ENCODE results near the gene CHCHD6.
A peak's percentile ranks its signal among the peaks of the same experiment; 100 is the strongest.

Gene CHCHD6

DNA sequence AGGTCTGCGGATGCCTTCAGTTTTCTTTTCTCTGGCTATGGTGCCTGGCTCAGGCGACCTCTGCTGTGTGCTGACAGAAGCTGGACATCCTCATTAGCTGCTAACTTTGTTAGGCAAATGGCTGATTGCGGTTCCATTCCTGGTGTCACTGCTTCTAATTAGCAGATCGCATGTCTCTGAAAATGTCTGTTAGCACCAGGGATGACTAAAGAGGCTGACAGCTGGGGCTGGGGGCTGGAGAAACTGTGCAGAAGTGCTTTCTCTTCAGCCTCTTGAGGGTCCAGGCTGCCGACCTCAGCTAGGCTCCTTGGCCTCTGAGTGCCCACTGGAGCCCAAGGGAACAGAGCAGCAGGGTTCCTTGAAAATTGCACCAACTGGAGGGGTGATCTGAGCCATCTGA is 39.3 kb downstream of the CHCHD6 start:
- DNase-seq (ENCODE audit: low spot score): no peak

DNA sequence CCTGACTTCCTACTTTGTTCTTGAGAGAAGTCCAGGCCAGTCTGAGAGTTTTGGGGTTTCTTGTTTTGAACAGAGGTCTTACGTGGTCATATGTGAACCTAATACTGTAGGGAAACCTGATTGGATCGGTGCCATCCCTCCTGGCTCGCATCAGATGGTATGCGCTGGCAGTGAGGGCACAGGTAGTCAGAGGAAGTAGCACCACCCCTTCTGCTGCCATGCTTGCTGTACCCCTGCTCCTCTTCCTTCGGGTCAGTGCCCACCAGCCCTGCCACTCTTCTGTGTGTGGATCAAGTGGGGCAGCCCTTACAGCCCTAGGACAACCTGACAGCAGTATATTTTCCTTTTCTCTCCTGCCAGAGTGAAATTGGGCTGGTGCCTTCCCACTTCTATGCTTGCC is 39.7 kb downstream of the CHCHD6 start:
- DNase-seq (ENCODE audit: low spot score): no peak

DNA sequence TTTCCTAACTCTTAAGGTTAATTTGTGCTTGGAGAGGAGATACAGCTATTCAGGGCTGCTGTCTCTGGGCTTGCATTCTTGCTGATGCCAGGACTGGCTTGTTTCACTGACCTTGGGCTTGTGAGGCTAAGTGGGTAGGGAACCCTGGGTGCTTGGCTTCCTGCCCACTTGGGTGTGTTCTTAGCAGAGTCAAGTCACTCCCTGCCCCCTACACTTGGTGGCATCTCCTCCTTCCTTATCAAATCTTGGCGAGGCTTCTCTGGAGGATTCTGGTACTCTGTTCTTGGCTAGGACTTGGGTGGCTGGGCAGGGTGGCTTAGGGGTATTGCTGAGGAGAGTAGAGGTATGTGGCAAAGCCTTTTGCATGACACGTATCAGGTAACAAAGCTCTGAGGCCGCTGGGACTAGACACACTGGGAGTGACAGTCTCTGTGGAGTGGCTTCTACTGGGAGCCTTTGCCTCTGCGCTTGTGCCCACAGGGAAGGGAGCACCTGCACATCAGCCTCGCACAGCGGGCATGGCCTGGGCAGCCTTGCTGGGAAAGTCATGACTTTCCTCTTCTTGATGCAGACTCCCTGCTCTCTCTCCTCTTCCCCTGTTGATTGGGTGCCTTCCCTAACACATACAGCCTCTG is 41.8 kb downstream of the CHCHD6 start:
- DNase-seq (ENCODE audit: low spot score): no peak

DNA sequence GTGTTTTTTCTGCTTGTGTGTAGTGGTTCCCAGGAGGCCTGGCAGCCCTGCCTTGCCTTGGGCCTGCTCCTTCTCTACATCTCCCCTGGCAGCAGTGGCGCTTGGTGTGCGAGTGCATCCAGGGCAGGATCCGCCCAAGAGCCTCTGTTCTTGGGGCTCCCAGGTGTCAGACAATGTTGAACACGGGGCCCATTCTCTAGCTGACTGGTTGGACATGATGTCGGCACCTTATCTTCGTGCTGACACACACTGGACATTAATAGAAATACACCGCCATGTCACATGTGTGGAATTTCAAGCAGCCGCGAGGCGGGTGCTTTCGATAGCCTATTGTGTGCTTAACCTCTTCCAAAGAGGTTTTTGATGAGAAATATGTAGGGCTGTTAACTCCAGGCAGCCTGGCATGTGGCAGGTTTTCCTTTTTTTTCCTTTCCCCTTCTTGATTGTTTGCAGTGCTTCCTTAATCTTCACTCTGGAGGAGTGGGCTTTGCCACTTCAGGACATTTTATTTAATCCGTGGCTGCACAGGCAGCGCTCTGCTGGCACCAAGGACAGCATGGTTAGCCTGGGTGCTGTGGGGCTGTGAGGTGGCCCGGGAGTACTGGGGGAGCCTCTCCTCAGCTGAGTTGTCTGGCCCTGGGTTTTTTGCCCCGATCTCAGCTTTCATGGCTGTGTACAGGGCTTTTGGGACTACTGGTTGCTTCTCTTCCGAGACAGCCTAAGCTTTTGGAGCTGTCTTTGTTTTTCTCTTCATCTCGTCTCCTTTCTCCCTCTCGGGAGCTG is 42.5 kb downstream of the CHCHD6 start:
- no peak for DNase-seq (ENCODE audit: low spot score)

DNA sequence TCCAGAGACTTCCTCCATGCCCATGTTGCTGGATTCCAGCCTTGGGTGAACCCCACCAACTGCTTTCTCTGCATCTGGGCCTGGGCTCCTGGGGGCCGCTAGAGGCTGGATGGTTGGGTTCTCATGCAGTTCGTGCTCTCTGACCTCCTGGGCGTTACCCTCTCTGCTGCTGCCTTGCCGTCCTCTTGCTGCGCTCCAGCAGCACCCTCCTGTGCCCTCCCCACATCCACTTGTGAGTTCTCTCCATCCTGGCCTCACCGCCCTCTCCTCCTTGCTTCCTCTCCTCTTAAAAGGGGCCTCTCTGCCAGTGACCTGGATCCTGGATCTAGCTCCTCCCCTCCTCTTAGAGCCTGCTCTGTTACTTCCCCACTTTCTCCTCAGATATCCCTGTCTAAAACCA is 43.7 kb downstream of the CHCHD6 start:
- no peak for DNase-seq (ENCODE audit: low spot score)

DNA sequence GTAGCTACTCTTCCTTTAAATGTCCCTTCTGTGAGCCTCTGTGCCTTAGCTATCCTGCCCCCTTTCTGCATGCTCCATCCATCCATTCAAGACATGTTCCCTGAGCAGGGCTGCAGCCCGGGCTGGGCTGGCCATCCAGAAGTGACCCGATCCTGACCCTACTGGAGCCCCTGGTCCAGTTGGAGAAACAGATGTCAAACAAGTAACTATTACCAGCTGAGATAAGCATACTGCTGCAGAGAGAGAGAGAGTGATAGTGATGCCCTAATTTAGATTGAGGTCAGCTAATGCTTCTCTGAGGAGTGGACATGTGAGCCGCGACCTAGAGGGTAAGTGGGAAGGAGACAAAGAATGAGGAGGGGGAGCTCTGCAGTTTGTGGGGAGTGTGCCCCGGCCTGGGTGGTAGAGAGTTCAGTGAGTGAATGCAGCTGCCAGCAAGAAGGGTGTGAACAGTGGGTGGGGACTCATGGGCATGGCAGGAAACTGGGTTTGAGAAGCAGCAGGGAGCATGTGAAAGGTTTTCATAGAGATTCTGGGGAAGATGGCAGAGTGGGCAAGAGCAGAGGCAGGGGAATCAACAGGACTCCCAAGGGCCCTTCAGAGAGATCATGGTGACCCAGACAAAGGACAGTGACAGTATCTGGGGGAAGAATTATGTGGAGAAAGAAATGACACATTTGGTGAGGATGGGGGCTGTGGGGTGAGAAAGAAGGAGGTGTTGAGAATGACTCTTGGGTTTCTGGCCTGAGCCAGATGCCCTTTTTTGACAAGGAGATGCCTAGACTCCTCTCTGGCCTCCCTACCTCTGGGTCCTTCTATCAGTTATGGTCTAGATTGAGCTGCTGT is 44.9 kb downstream of the CHCHD6 start:
- no peak for DNase-seq (ENCODE audit: low spot score)

DNA sequence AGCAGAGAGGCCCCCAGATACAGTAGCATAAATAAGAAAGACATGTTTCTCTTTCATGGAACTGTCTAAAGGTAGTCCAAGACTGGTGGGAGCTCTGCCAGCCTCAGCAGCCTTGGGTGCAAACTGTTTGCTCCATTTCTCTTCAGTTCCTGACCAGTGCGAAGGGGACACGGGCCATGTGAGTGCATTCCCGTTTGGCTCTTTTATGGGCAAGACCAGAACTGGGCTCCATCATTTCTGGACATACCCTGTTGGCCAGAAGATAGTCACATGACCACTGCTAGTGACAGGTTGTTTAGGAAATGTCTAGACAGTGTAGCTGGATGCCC is 45.5 kb downstream of the CHCHD6 start:
- no peak for DNase-seq (ENCODE audit: low spot score)

DNA sequence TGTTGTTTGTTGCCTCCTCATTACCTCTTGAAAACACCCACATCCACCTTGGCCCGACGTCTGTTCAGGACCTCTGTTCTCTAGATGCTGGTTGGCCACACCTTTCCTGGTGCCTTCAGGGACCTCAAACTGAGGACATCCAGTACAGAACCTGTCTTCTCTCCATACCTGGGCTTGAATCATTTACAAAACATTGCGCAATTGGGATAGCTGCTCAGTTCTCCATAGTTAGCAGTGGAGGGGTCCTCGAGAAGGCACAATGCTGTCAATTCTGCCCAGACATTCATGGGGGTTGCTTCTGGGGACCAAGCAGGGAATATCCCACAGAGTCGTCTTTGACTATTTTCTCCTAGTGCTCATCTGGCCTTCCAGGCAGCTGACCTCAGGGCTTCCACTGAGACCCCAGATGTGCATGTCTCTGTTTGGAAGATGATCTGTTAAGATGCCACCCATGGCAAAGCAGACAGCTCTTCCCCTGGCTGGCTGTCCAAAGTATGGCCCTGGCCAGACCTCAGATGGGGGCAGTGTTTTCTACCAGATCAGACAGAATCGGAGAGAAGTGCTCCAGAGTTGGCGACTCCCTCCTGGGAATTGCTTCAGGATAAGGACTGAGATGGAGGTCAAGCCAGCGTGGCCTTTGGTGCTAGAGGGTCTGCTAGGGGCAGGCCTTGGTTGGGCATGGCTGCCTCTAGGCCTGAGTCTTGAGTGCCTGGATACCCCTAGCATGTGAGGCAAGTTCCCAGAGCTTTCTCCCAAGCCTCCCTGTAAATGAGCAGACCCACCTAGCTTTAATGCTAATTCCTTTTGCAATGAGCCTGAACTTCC is 46.1 kb downstream of the CHCHD6 start:
- no peak for DNase-seq (ENCODE audit: low spot score)

DNA sequence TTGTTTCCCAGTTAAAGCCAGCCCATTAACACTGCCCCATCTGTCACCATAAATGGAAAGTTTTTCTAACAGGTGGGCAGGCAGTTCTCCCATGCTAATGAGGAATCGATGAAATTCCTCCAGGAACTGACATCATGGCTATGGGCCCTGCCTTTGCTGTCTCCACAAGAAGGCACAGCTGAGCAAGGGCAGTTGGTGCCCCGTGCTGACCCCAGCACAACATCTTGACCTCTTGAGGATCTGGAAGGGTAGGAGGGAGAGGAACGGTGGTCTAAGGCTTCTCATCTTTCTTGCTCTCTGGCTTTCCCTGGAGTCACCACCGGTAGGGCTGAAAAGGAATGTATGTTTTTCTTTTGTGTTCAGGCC is 46.7 kb downstream of the CHCHD6 start:
- DNase-seq (ENCODE audit: low spot score): no peak

DNA sequence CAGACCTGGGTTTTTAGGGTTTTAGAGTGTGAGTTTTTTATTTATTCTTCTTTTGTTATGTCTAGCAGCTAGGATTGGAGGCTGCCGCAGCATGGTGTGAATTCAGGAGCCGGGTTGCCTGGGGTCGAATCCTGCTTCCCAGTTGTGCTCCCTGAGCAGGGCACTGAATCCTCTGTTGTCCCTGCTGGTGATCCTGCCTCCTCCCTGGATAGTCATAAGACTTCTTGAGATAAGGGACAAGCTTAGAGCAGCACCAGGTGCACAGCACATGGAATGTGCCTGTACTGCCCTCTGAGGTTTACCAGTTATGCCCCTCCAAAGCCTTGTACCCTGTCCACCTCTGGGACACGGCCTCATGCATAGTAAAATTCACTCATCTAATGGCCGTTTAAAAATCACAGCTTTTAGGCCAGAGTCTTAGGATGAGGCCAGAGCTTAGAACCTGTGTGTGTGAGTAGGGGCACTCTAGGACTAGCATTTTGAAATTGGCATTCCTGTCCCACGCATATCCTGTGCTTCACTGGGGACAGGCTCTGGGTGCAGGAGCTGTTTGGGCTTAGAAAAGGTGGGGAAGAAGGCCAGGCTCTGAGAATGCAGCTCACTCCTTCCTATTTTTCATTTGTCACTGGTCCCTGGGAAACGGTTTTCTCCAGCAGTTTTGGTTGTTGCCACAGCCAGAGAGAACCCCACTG is 47.7 kb downstream of the CHCHD6 start:
- no peak for DNase-seq (ENCODE audit: low spot score)

DNA sequence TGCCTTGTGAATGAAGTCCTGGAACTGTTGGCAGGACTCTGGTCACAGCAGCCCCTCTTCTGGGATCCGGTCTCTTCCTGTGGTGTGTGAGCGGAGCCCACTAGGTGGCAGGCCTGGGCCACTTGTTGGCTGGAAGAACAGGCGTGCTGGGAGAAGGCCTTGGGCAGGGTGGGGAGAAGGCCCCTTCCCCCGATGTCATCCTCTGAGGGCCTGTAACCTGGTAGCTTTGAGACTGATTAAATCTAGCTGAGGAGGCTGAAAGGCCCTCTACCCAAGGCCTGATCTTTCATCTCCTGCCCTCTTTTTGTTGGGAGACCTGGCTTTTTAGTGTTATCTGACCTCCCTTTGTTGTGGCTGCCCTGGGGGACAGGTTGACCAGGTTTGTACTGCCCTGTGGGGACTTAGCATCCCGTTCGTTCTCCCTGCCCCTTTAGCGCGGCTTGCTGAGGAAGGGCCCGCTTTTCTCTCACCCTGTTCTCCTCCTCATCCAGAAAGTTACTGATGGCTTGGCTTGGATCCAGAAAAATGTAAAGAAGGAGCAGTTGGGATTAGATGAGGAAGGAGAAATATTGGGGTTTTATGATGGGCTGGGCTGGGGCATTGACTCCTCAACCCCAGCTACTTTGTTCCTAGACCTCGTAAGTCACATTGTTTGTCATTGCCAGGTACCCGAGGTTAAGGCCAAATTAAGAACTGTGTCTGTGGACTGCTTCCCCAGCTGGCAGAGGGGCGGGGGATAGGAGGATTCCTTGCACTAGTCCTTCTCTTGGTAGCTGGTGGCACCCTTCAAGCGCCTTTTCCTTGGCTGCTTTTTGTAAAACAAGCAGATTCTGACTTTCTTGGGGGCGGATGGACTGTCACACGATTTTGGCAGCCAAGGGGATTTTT is 48.5 kb downstream of the CHCHD6 start:
- peak; percentile 79 for DNase-seq (ENCODE audit: low spot score)

DNA sequence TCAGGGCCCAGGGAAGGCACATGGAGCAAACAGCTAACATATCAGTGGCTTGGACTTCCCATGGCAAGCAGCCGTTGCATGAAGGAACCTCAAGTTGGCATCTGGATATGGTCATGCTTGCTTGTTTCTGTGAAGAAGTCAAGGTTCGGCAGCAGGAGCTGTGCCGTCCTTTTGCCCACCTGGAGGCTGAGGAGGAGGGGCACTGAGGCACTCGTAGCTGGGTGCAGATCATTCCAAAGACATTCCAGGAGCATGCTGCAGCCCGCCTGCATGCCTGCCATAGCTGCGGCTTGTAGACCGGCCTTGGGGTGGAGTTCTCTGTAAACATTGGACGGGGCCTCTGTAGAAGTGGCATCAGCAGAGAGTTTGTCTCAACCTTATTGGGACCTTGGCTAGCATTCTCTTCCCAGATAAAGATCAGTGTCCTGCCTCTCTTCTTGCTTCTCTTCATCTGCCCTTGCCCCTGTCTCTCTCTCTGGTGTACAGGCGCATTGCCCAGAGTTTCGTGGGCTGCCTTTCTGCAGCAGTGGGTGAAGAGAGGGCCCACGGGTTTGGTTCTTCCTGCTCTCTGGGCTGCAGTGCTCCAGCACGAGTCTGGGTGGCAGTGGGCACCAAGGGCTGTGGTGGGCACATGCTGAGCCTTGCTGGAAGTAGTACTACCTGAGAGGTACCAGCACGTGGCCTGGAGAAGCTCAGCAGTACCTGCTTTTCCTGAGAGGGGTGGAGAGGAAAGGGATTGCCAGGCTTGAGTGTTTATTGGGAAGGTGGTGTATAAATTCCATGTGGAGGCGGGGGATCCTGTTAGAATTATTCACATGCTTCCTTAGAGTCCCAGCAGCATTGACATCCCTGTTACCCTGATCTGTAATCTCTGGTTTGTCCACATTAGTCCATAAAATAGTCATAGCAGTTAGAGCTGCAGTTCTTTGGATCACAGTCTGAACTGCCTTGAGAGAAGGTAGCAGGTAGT is 49.4 kb downstream of the CHCHD6 start:
- no peak for DNase-seq (ENCODE audit: low spot score)

DNA sequence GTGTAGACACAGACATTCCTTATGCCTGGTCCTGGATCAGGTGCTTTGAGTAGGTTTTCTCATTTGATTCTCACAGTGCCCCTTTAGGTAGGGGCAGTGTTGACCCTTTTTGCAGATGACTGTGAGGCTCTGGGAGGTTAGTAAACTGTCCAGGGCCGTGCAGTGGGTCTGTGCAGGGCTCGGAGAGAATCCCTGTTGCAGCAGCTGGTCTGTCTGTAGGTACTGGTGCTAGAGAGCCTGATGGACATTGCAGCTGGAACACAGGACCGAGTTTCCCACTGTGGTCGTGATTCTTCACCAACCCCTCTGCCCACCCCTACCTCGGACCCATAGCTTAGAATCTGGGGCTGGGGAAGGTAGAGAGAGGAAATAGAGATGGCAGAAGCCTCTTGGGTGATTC is 51.8 kb downstream of the CHCHD6 start:
- DNase-seq (ENCODE audit: low spot score): no peak

DNA sequence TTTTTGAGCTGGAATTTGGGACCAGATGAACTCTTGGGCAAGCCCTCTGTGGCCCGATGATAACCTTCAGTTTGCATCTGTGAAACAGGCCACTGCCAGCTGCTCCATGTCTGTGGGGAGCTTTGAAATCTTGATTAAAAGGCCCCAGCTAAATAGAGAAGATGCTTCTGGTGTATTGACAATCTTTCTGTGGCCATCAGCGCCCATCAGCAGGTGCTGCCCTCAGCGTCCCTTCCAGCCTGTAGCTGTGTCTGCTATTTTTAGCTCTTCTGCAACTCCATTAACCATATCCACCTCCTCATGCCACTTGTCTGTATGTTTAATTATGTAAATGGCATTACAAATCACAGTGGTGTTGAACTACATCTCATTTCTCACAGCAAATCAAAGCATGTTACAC is 54.0 kb downstream of the CHCHD6 start:
- no peak for DNase-seq (ENCODE audit: low spot score)

DNA sequence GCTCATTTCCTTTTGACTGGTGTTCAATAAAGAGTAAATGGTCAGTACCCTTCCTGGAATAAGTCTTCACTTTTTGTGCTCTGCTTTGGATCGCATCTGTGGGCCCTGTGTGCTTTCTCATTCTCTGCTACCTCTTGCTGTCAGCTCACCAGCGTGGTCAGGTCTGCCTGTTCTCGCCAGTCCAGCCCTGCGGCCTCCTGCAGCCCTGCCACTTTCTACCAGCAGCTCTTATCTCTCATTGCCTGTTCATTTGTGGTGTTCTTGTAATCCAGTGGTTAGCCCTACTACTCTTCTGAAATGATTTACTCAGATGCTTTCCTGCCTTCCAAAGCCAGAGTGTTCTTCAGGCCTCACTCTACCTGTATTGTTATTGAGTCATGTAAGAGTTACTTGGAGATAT is 54.8 kb downstream of the CHCHD6 start:
- no peak for DNase-seq (ENCODE audit: low spot score)

DNA sequence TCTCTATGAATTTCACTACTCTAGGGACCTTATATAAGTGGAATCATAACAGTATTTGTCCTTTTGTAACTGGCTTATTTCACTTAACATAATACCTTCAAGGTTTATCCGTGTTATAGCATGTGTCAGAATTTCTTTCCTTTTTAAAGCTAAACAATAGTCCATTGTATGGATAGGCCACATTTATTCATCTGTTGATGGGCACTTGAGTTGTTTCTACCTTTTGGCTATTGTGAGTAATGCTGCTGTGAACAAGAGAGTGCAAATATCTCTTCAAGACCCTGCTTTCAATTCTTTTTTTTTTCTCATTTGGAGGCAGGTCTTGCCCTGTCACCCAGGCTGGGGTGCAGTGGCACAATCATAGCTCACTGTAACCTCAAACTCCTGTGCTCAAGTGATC is 56.5 kb downstream of the CHCHD6 start:
- DNase-seq (ENCODE audit: low spot score): no peak

DNA sequence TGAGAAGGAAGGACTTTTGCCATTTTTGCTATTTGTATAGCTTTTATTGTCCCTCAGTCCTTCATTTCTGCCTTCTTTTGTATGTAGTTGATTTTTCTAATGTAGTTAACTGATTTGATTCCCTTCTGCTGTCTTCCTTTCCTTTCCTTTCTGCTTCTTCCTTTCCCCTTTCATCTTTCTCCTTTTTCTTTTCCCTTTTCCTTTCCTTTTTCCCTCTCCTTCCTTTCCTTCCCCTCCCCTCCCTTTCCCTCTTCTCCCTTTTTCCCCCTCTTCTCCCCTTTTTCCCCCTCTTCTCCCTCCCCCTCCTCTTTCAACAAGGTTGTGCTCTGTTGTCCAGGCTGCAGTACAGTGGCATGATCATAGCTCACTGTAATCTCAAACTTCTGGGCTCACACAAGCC is 59.0 kb downstream of the CHCHD6 start:
- DNase-seq (ENCODE audit: low spot score): no peak

DNA sequence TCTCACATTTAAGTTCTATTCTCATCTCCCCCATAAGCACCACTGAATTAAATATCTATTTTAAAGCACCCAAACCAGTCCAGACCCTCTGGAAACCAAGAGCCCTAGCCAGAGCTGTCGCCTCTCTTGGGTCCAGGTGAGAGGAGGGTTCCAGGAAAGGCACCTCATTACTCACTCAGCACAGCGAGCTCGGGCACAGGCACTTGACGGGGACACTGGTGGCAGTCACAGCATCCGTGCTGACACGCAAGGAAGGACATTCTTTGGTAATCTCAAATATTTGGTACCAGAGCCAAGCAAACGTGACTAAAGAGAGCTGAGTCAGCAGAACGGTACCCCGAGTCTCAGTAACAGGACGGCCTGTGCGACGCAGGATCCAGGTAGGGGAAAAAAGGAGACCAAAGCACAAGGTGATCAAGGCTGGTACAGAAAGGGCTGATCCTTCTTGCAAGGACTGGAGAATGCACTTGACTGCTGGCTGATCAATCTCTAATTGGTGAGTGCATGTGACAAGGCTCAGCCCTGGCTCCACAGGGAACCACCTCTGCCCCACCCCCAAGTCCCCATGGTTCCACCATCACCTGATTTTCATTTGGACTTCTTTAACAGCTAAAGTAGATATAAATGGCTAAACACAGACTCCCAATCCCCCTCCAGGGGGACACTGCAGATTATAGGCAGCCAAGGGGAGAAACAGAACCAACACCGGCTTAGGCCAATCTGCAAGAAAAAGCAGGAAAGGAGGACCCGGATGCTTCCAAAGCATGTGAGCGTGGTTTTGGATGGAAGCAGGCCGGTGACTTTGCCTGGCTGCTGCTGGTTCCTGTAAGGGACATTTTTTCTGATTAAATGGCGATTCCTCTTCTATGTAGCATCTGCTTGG is 61.4 kb downstream of the CHCHD6 start:
- DNase-seq (ENCODE audit: low spot score): no peak

Data from pons (tissue), 1 donor.